ENCODE data around the gene FAM3B. TPM values are rescaled to one million over a fixed set of nuclear protein-coding genes. Genes with fewer than 3 reads are reported as not detected.

Gene FAM3B
- total RNA-seq, 1 donor from 2014 or later: 0.23 TPM

DNA sequence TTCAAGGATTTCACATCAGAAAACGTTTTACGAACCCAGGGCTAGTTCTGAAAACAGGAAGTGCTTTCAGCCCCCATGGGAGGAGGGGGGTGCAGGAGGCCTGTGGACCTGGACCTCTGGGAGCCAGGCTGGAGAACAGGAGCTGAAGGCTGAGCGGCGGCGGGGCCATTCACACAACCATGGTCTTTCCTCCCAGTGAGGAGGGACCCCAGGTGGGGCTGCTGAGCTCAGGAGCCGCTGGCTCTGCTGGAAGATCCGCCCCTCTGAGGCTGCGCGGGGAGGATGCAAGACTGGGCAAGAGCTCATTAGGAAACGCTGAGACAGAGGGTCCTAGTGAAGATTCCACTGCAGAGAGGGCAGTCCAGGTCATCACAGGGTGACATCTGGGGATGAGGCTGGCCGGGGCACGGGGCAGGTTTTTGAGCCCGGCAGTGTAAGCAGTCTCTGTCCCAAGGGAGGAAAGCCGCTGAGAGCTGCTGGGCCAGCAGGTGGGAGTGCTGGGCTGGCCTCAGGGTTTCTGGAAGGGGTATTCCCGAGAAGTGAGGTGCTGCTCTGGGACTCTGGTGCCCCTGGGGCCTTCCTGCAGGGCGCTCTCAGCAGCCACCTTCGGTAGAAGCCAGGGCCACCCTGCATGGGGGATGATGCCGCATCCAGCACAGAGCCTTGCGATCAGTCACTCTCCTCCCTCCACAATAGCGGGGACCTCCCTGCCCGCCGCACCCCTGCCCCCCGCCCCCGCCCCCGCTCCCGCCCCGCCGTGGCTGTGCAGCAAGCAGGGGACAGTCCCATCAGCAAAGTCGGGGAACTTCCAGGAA lies 52.7 kb downstream of the FAM3B start:
- peak; percentile 23 for TF ChIP-seq CTCF (conservative IDR thresholded peaks at IDR 0.05)
- peaks cover 3% of the 10 kb centered on the region for H3K27me3 Mint-ChIP-seq (ENCODE audit: low read depth)
- H3K4me1 Mint-ChIP-seq: peaks cover 5% of the 10 kb centered on the region
- H3K4me3 Mint-ChIP-seq: no peak overlapping the region
- H3K36me3 Mint-ChIP-seq (ENCODE audit: low read depth): no peaks in the 10 kb centered on the region
- peaks cover 2% of the 10 kb centered on the region for H3K9me3 Mint-ChIP-seq
- H3K27ac Mint-ChIP-seq (ENCODE audit: unreplicated experiment): no peak overlapping the region
- peak; percentile 14 for DNase-seq (ENCODE audit: low read depth, low spot score)

- Mint-ChIP-seq H3K27ac (ENCODE audit: unreplicated experiment) (no peak overlapping the region), H3K4me3 (no peak overlapping the region)
These were observed 53.6 kb downstream of the FAM3B start for GRCh38 chr21:41369920-41370839.

GRCh38 chr21:41370840-41371684 lies 54.5 kb downstream of the FAM3B start:
- no peak overlapping the region for H3K4me3 Mint-ChIP-seq
- TF ChIP-seq CTCF (conservative IDR thresholded peaks at IDR 0.05): no peak
- peaks cover 3% of the 10 kb centered on the region for H3K27me3 Mint-ChIP-seq (ENCODE audit: low read depth)
- H3K9me3 Mint-ChIP-seq: peaks cover 2% of the 10 kb centered on the region
- H3K4me1 Mint-ChIP-seq: peaks cover 5% of the 10 kb centered on the region
- no peak for DNase-seq (ENCODE audit: low read depth, low spot score)
- no peak overlapping the region for H3K27ac Mint-ChIP-seq (ENCODE audit: unreplicated experiment)
- H3K36me3 Mint-ChIP-seq (ENCODE audit: low read depth): no peaks in the 10 kb centered on the region

More at GRCh38 chr21:41369920-41370839, 53.6 kb downstream of the FAM3B start:
- Mint-ChIP-seq H3K4me1 (peaks cover 5% of the 10 kb centered on the region), H3K9me3 (peaks cover 2% of the 10 kb centered on the region), H3K36me3 (ENCODE audit: low read depth) (no peaks in the 10 kb centered on the region), H3K27me3 (ENCODE audit: low read depth) (peaks cover 3% of the 10 kb centered on the region)
- DNase-seq (ENCODE audit: low read depth, low spot score): no peak
- no peak for TF ChIP-seq CTCF (conservative IDR thresholded peaks at IDR 0.05)

- H3K27ac Mint-ChIP-seq (ENCODE audit: unreplicated experiment): no peak overlapping the region
- H3K4me3 Mint-ChIP-seq: no peak overlapping the region
- H3K4me1 Mint-ChIP-seq: peaks cover 5% of the 10 kb centered on the region
These were observed 55.1 kb downstream of the FAM3B start for GRCh38 chr21:41371685-41372030.

More at GRCh38 chr21:41371685-41372030, 55.1 kb downstream of the FAM3B start:
- no peak for DNase-seq (ENCODE audit: low read depth, low spot score)
- Mint-ChIP-seq H3K27me3 (ENCODE audit: low read depth) (peaks cover 1% of the 10 kb centered on the region), H3K36me3 (ENCODE audit: low read depth) (no peaks in the 10 kb centered on the region), H3K9me3 (peaks cover 2% of the 10 kb centered on the region)
- TF ChIP-seq CTCF (conservative IDR thresholded peaks at IDR 0.05): no peak
